Uterus (tissue), 4 donors: ENCODE data around the gene CRISPLD2. TPM values are rescaled to one million over a fixed set of nuclear protein-coding genes. Genes with fewer than 3 reads are reported as not detected.
A peak's percentile ranks its signal among the peaks of the same experiment; 100 is the strongest.
"Not testable (repeated sequence)": the region's sequence is repeated elsewhere in the genome, so short reads cannot be mapped to it uniquely, and the experiment has no call there.

Experiments used
- DNase-seq, 2 donors: peaks; one replicate each; pipeline ENCODE4 v3.0.0-alpha.2; 2019 to 2020
- H3K27ac ChIP-seq, 2 donors: fragments of 200-600 bp; sonication (generic); 1 replicate in 1 of 2; 2 replicates in 1 of 2; pipeline ENCODE4 v1.5.1; 2016 to 2018
- H3K27me3 ChIP-seq, 2 donors: fragments of 200-600 bp; sonication (generic); one replicate each; pipeline ENCODE4 v1.5.1; 2018 to 2019; ENCODE audit warnings: control low read depth in 1 of 2
- H3K36me3 ChIP-seq, 2 donors: fragments of 200-600 bp; sonication (generic); one replicate each; pipeline ENCODE4 v1.5.1; 2019; ENCODE audit warnings: control low read depth in 1 of 2
- H3K4me1 ChIP-seq, 2 donors: fragments of 200-600 bp; sonication (generic); one replicate each; pipeline ENCODE4 v1.5.1; 2018 to 2019; ENCODE audit warnings: control low read depth in 1 of 2
- H3K4me3 ChIP-seq, 2 donors: fragments of 200-600 bp; sonication (generic); 1 replicate in 1 of 2; 2 replicates in 1 of 2; pipeline ENCODE4 v1.5.1; 2018 to 2019; ENCODE audit warnings: mild to moderate bottlenecking in 1 of 2
- H3K9me3 ChIP-seq, 2 donors: fragments of 200-600 bp; sonication (generic); one replicate each; pipeline ENCODE4 v1.5.1; 2019; ENCODE audit warnings: control low read depth in 1 of 2
- POLR2A ChIP-seq, 2 donors: fragments of 450-650 bp; IDR thresholded peaks; one replicate each; pipeline ENCODE4 v1.6.1; 2016; ENCODE audit warnings: antibody characterized with exemption in 2 of 2, mild to moderate bottlenecking in 1 of 2, moderate library complexity in 1 of 2
- intact Hi-C: fragments of 100-400 bp; cut with DNase I; formaldehyde crosslinking; loops from one replicate; pipeline ENCODE4 v1.15.1; 2023; ENCODE audit warnings: low total_unique reads
- total RNA-seq, 4 donors: library from RNA; depleted of rRNA in 3 of 4; stranded (reverse); fragments of >200 nt in 3 of 4; gene quantifications; one replicate each; pipeline versions ENCODE4 v1.1.0 to v1.2.4, GENCODE V29; 2014 to 2023
- TF ChIP-seq, protein P1 (sequence below), 4 experiments: fragments of 200-600 bp in 2 of 4; fragments of 450-650 bp in 2 of 4; sonication (generic) in 2 of 4; IDR thresholded peaks; one replicate each; pipeline ENCODE4 v1.5.1; 2016 to 2019; ENCODE audit warnings: antibody characterized with exemption in 4 of 4, mild to moderate bottlenecking in 2 of 4, moderate library complexity in 1 of 4
- donor health status: DM: yes; HTN: yes; CAD: no.

Gene CRISPLD2
- total RNA-seq, 4 donors from 2014 or later: 108 to 441 (median 190) TPM

DNA sequence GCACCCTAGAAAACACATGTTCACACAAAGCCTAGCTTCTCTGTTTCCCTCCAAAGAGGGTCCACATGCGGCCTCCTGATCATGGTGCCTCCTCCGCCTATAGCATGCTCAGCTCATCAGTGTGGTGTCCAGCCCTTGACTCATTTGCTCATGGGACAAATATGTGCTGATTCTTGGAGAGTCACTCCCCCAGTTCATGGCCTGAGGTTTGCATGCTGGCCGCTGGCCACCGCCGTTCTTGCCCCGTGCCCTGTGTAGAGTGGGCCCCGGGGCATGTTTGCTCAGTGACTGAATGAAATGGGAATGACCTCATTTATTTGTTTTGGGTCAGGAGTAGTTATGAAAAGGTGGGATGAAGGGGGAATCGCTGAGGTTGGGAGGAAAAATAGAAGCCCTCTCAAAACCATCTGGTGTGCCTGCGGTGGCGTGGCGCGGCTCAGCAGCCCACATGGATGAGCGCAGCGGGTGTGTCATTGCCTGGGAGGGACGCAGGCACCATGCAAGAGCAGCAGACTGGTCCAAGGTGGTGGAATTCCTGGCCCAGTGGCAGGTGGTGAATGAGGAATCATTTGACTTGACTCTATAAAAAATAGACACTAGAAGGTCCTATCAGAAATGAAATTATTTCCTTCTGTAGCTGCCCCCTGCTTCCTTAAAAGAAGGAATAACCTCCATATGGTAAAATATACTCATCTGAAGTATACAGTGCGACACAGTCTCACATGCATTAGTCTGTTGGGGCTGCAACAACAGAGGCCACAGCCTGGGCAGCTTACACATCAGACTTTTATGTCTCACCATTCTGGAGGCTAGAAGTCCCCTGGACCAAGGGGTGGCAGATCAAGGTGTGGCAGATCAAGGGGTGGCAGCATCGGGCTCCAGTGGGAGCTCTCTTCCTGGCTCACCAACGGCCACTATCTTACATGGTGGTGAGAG lies 31.7 kb downstream of the CRISPLD2 start:
- peak overlapping the region; percentile 11 to 32 for H3K27ac ChIP-seq
- TF ChIP-seq, protein P1, sequence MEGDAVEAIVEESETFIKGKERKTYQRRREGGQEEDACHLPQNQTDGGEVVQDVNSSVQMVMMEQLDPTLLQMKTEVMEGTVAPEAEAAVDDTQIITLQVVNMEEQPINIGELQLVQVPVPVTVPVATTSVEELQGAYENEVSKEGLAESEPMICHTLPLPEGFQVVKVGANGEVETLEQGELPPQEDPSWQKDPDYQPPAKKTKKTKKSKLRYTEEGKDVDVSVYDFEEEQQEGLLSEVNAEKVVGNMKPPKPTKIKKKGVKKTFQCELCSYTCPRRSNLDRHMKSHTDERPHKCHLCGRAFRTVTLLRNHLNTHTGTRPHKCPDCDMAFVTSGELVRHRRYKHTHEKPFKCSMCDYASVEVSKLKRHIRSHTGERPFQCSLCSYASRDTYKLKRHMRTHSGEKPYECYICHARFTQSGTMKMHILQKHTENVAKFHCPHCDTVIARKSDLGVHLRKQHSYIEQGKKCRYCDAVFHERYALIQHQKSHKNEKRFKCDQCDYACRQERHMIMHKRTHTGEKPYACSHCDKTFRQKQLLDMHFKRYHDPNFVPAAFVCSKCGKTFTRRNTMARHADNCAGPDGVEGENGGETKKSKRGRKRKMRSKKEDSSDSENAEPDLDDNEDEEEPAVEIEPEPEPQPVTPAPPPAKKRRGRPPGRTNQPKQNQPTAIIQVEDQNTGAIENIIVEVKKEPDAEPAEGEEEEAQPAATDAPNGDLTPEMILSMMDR (IDR thresholded peaks at IDR 0.05): no peak
- TF ChIP-seq POLR2A (IDR thresholded peaks at IDR 0.05): no peak
- no peaks in the 10 kb centered on the region for H3K4me1 ChIP-seq
- DNase-seq: no peak
- no peak overlapping the region for H3K4me3 ChIP-seq
- H3K36me3 ChIP-seq: no peaks in the 10 kb centered on the region
- intact Hi-C loops: no loop called here
- no peaks in the 10 kb centered on the region for H3K9me3 ChIP-seq
- no peaks in the 10 kb centered on the region for H3K27me3 ChIP-seq

DNA sequence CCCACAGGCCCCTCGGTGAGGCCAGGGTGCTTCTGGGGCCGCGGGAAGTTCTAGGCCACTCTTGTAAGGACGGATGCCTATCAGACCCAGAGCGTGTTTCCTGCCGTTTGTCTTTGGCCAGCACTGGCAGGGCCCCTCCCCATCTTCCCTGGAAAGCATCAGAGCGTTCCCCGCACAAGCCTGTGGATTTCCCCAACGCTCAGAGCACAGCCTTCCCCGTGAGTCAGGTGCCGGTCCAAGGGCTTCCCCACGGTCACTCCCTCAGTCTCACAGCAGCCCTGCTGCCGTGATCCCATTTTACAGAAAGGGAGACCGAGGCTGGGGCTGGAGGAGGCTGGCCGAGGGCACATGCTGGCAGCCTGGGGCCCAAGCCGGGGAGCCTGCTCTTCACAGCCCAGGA lies 33.7 kb downstream of the CRISPLD2 start:
- no peaks in the 10 kb centered on the region for H3K27me3 ChIP-seq
- TF ChIP-seq, protein P1 (IDR thresholded peaks at IDR 0.05): no peak
- no peak for TF ChIP-seq POLR2A (IDR thresholded peaks at IDR 0.05)
- H3K27ac ChIP-seq: peak overlapping the region in 1 of 2 donors; percentile 2
- H3K4me3 ChIP-seq: no peak overlapping the region
- no peak for DNase-seq
- H3K4me1 ChIP-seq: no peaks in the 10 kb centered on the region
- intact Hi-C loops: no loop called here
- no peaks in the 10 kb centered on the region for H3K36me3 ChIP-seq
- H3K9me3 ChIP-seq: no peaks in the 10 kb centered on the region

DNA sequence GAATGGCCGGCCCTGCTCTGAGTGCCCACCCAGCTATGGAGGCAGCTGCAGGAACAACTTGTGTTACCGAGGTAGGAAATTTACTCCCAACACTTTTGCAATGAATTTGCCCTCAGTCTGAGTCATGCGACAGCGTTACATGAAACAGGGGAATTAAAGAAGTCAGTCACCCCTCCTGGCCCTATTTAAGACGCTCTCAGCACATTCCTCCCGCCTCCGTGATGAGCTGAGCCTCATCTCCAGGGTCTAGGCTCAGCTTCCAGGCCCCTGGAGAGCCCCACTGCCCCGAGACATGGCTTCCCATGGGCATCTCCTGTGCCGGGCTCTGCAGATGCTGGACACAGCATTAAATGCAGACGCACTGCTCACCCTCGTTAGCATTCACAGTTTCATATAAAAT lies 35.0 kb downstream of the CRISPLD2 start:
- no peaks in the 10 kb centered on the region for H3K36me3 ChIP-seq

DNA sequence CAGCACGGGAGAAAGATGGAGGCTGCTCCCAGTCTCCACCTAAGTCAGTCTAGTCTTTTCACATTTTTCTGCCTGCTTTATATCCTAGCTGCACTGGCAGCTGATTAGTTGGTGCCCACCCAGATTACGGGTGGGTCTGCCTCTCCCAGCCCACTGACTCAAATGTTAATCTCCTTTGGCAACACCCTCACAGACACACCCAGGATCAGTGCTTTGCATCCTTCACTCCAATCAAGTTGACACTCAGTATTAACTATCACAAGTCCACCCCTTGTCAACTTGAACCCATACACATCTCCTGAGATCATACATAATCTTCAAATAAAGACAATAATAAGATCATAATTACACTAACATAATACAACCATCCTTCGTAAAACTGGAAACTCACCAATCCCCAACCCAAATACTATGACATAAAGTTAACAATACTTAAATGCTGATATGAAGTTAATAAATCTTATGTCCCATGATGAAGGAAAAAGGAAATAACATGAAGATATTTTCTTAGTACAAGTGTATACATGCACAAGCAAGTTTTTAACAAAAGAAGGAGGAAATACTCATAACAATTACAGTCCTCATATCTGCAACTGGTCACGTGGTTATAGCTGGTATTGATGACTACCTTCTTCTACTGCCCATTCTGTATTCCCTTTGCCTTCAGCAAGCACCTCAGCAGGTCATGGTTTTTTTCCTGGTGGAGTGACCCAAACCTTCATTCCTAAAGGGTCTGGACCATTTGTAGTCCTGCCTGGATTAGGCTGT lies 35.8 kb downstream of the CRISPLD2 start:
- H3K36me3 ChIP-seq, H3K4me3 ChIP-seq, intact Hi-C loops: not testable (repeated sequence)

More for the DNA sequence above, 35.0 kb downstream of the CRISPLD2 start:
- Histone ChIP-seq H3K27ac (peak overlapping the region in 1 of 2 donors; percentile 33), H3K4me1 (no peaks in the 10 kb centered on the region), H3K9me3 (peaks cover 0 to 6% of the 10 kb centered on the region in 2 donors), H3K27me3 (no peaks in the 10 kb centered on the region), H3K4me3 (no peak overlapping the region)
- intact Hi-C loops: no loop called here
- no peak for DNase-seq
- TF ChIP-seq POLR2A (IDR thresholded peaks at IDR 0.05): no peak
- TF ChIP-seq, protein P1 (IDR thresholded peaks at IDR 0.05): no peak

GRCh38 chr16:84856203-84856581 lies 36.4 kb downstream of the CRISPLD2 start:
- H3K4me1 ChIP-seq, H3K9me3 ChIP-seq, DNase-seq, H3K27me3 ChIP-seq, H3K27ac ChIP-seq, H3K4me3 ChIP-seq, intact Hi-C loops, H3K36me3 ChIP-seq: not testable (repeated sequence)

More for the DNA sequence above, 35.8 kb downstream of the CRISPLD2 start:
- not testable (repeated sequence) for H3K27me3 ChIP-seq, H3K9me3 ChIP-seq, H3K27ac ChIP-seq, DNase-seq, H3K4me1 ChIP-seq

GRCh38 chr16:84856811-84857210 lies 37.0 kb downstream of the CRISPLD2 start:
- intact Hi-C loops, DNase-seq, H3K4me1 ChIP-seq, H3K36me3 ChIP-seq, H3K4me3 ChIP-seq, H3K27me3 ChIP-seq, H3K27ac ChIP-seq, H3K9me3 ChIP-seq: not testable (repeated sequence)
